ENCODE results near the gene FAM229A. TPM values are rescaled to one million over a fixed set of nuclear protein-coding genes. Genes with fewer than 3 reads are reported as not detected.

FAM229A gene
- total RNA-seq, 3 donors from 2014 or later (not counting 1 experiment from before 2014, with no cell fraction given) = 18.3 to 23.5 (median 21.0) TPM

DNA sequence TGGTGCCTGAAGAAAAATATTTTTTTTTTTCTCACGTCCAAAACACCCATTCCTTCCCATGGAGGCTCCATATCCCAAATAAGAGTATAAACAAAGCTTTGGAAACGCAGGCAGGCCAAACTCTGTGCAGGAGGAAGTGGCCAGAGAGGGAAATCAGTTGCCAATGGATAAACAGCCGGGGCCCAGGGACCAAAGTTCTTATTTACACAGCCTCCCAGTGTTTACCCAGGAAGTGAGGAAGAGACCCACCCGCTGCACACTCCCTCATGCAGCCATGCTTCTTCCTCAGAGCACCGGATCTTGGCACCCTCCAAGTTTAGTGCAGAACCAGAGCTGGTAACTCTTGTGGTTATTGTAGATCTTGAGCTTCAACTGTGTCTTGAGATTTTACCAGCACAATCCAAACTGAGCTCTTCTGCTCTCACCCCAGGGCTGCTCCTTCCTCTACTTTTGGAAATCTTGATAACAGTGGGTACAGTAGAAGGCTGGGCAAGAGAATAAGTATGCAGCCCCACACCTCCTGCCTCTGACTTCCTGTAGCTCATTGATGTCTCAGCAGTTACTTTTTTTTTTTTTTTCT is 40.5 kb downstream of the FAM229A start:
- peaks cover 3% of the 10 kb centered on the region for H3K36me3 Mint-ChIP-seq
- WGBS (ENCODE audit: insufficient coverage) = 33% methylated on average over 4 of the region's 5 CpGs
- intact Hi-C loops (cut with micrococcal nuclease) = no loop called here
- H3K27ac ChIP-seq (ENCODE audit: low read length) = peak overlapping the region; percentile 24
- DNase-seq = peak in 1 of 2 donors; percentile 70
- peak overlapping the region; percentile 70 for H3K4me3 Mint-ChIP-seq
- peaks cover 26% of the 10 kb centered on the region in 2 donors for H3K4me1 Mint-ChIP-seq
- no peaks in the 10 kb centered on the region for H3K9me3 Mint-ChIP-seq
- no peak overlapping the region for H3K4me3 ChIP-seq (ENCODE audit: low read length)
- H3K27me3 ChIP-seq (ENCODE audit: control insufficient read depth, insufficient read depth, low read length) = no peaks in the 10 kb centered on the region
- no peak for TF ChIP-seq CTCF (IDR thresholded peaks at IDR 0.05)
- no peaks in the 10 kb centered on the region for H3K9me3 ChIP-seq (ENCODE audit: control insufficient read depth, insufficient read depth, low read length)
- peak overlapping the region; percentile 75 to 80 for H3K27ac Mint-ChIP-seq
- H3K4me1 ChIP-seq (ENCODE audit: control insufficient read depth, insufficient read depth, low read length) = peaks cover 34% of the 10 kb centered on the region
- no peaks in the 10 kb centered on the region for H3K27me3 Mint-ChIP-seq (ENCODE audit: low read depth in 2 of 2)
- ATAC-seq = peak; percentile 72 to 86 (median 77)
- H3K36me3 ChIP-seq (ENCODE audit: control insufficient read depth, insufficient read depth, low read length) = peaks cover 35% of the 10 kb centered on the region

DNA sequence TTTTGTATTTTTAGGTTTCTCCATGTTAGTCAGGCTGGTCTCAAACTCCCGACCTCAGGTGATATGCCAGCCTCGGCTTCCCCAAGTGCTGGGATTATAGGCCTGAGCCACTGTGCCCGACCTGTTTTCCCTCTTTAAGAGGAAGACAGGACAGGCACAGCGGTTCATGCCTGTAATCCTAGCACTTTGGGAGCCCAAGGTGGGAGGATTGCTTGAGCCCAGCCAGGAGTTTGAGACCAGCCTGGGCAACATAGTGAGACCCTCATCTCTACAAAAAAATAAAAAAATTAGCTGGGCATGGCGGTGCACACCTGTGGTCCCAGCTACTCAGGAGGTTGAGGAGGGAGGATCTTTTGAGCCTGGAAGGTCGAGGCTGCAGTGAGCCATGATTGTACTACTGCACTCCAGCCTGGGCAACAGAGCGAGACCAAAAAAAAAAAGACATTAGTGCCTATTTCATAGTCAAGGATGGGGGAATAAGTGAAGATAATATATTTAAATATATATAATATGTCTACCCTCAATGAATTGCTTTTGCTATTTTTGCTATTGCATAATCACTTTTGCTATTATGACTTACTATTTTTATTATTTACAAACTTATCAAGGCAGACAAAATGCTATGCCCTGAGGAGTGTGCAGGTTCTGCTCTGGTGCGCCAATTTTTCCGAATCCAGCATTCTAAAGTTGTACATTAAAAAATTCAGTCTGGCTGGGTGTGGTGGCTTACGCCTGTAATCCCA is 44.0 kb downstream of the FAM229A start:
- 96% methylated on average over 9 of the region's 10 CpGs for WGBS (ENCODE audit: insufficient coverage)
- Mint-ChIP-seq H3K4me1 (peaks cover 36 to 38% of the 10 kb centered on the region in 2 donors), H3K4me3 (no peak overlapping the region), H3K27ac (no peak overlapping the region), H3K9me3 (no peaks in the 10 kb centered on the region), H3K27me3 (ENCODE audit: low read depth in 2 of 2) (no peaks in the 10 kb centered on the region), H3K36me3 (peaks cover 6% of the 10 kb centered on the region)
- Histone ChIP-seq H3K9me3 (ENCODE audit: control insufficient read depth, insufficient read depth, low read length) (no peaks in the 10 kb centered on the region), H3K36me3 (ENCODE audit: control insufficient read depth, insufficient read depth, low read length) (peaks cover 24% of the 10 kb centered on the region), H3K27ac (ENCODE audit: low read length) (no peak overlapping the region), H3K27me3 (ENCODE audit: control insufficient read depth, insufficient read depth, low read length) (no peaks in the 10 kb centered on the region), H3K4me1 (ENCODE audit: control insufficient read depth, insufficient read depth, low read length) (peaks cover 29% of the 10 kb centered on the region), H3K4me3 (ENCODE audit: low read length) (no peak overlapping the region)
- TF ChIP-seq CTCF (IDR thresholded peaks at IDR 0.05) = no peak
- no peak for ATAC-seq
- intact Hi-C loops (cut with micrococcal nuclease) = no loop called here
- no peak for DNase-seq

- H3K27ac ChIP-seq (ENCODE audit: low read length) = no peak overlapping the region
- peaks cover 28 to 34% of the 10 kb centered on the region in 2 donors for H3K4me1 Mint-ChIP-seq
- intact Hi-C loops (cut with micrococcal nuclease) = no loop called here
Measured at GRCh38 chr1:32316903-32317277, 45.4 kb downstream of the FAM229A start.

More at GRCh38 chr1:32316903-32317277, 45.4 kb downstream of the FAM229A start:
- Mint-ChIP-seq H3K9me3 (no peaks in the 10 kb centered on the region), H3K4me3 (no peak overlapping the region), H3K27me3 (ENCODE audit: low read depth in 2 of 2) (no peaks in the 10 kb centered on the region), H3K36me3 (peaks cover 6% of the 10 kb centered on the region), H3K27ac (peak overlapping the region; percentile 52 to 60)
- H3K4me1 ChIP-seq (ENCODE audit: control insufficient read depth, insufficient read depth, low read length) = peaks cover 15% of the 10 kb centered on the region
- DNase-seq = no peak
- no peaks in the 10 kb centered on the region for H3K9me3 ChIP-seq (ENCODE audit: control insufficient read depth, insufficient read depth, low read length)
- TF ChIP-seq CTCF (IDR thresholded peaks at IDR 0.05) = no peak
- no peak overlapping the region for H3K4me3 ChIP-seq (ENCODE audit: low read length)
- 42% methylated on average over 3 of the region's 3 CpGs for WGBS (ENCODE audit: insufficient coverage)
- ATAC-seq = no peak
- no peaks in the 10 kb centered on the region for H3K27me3 ChIP-seq (ENCODE audit: control insufficient read depth, insufficient read depth, low read length)
- peaks cover 24% of the 10 kb centered on the region for H3K36me3 ChIP-seq (ENCODE audit: control insufficient read depth, insufficient read depth, low read length)

Data from natural killer cell (primary cell).